GM21529 (cell line): Measurements from ENCODE around the gene ZBTB18.
A peak's percentile ranks its signal among the peaks of the same experiment; 100 is the strongest.

Source experiments
- ATAC-seq: cut with Tn5 transposase; IDR thresholded peaks from one replicate; pipeline ENCODE4 v1.9.1; 2021; ENCODE audit not compliant: unreplicated experiment

ZBTB18 gene

DNA sequence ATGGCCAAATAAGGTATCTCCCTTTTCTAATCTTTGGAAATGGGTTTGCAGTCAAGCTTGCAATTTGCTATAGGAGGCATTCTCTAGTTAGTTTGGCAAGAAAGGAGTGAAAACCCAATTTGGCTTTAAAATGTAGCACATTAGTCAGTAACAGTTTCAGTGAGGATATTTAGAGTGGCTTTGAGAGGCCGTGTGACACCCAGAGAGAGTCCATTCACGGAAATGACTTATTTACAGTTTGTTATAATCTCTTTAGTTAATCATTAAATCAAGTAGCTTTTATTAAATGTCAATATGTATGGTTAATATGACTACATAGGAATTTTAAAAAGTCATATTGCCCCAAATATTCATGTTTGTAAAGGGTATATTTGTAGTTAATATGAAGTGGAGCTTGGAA is 9.6 kb downstream of the ZBTB18 start:
- no peak for ATAC-seq

DNA sequence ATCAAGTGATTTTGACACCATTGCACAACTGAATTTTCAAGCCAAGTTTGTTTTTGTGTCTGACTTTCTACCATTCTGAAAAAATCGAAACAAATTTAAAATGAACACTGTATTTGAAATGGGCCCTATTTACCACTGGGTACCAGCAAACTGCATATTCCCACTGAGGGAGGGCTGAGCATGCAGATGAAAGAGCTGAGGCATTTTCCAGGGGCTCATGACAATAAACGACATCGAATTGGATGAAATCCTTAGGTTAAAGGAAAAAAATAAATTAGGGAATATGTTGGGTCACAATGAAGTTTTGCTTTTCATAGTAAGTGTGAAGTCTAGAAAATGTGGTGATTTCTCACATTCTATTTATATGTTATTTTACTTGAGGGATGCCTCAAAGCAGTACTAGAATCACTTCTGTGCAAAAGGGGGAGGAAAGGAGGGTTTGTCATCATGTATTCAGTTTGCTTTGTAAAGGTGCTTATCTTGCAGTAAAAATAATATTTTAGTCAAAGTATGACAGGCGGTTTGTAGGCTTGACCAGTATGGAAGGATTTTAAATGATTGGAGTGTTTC is 11.2 kb downstream of the ZBTB18 start:
- no peak for ATAC-seq

DNA sequence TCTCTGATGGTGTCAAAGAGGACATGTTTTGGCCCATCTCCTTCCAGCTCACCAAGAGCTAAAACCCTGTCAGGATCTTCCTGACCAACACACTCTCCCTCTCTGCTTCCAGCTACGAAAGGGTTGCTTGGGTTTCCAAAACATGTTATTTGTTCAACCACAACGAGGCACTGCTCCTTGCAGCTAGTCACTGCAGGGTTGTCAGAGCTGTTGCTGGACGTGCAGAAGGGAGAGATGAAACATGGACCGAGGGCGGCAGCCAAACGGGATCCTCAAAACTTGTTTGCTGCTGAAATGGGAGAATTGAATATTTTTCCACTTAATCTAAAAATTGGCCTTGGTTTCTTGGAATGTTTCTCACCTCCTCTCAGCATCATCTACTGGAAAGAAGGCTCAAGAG is 12.4 kb downstream of the ZBTB18 start:
- ATAC-seq = no peak

DNA sequence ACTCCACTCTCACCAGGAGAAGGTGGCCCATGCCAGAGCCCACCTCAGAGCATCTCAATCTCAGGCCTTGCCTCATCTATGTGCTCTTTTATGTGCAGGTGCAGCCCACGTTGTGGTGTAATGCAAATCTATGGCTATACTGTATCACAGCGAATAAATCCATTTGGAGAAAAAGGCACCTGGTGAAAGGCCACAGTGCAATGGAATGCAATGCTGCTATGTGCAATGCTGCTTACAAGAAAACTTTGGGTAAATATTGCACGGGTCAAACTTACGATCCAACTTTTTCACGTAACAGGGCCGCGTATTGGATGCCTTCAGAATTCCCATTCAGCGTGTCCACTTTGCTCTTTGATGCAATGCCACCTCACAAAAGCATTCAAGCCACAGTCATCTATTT is 13.5 kb downstream of the ZBTB18 start:
- no peak for ATAC-seq

DNA sequence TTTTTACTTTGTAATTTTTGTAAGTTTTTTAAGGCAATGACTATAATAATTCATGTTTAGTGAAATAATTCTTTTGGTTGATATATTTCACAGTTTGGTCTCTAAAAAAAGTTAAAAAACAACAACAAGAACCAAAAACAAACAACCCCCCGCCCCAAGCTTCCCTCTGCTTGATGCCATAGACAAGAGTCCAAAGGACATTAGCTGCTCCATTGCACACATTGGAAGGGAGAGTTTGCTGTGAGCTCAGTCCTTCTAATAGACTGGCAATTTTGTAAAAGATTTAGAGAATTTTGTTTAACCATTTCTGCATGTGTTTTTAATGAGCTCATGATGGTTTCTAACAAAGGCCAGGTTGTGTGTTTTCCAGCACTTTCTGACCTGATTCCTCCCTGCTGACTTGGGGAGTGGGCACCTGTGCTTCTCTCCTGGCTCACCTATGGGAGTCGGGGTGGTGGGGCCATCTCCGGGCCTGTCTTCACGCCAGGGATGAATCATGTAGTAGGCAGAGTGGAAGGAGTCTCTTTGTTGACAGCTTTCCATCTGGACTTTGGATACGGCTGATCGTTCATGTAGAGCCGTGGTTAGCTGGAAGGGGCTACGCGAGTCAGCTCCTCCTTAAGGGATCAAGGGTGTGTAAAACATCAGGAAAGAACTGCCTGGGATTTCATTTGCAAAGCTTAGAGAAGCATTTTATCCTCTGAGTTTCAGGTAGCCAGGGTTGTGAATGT is 14.1 kb downstream of the ZBTB18 start:
- no peak for ATAC-seq

DNA sequence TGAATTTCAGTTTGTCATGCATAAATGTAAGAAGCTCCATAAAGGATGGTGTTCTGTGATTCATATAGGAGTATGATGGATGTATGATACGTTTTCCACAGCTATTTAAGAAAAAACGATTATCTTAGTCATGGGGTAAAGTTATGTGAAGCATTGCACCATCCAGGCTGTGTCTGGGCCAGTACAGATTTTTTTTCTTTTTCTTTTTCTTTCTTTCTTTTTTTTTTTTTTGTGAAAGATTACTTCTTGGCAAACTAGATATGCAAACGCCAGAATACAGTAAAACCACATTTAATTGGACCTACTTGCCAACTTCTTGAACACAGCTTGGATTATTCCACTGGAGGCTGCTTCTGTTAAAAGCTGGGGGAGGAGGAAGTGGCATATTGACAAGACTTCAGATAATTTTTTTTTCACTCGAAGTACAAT is 14.9 kb downstream of the ZBTB18 start:
- ATAC-seq = no peak

DNA sequence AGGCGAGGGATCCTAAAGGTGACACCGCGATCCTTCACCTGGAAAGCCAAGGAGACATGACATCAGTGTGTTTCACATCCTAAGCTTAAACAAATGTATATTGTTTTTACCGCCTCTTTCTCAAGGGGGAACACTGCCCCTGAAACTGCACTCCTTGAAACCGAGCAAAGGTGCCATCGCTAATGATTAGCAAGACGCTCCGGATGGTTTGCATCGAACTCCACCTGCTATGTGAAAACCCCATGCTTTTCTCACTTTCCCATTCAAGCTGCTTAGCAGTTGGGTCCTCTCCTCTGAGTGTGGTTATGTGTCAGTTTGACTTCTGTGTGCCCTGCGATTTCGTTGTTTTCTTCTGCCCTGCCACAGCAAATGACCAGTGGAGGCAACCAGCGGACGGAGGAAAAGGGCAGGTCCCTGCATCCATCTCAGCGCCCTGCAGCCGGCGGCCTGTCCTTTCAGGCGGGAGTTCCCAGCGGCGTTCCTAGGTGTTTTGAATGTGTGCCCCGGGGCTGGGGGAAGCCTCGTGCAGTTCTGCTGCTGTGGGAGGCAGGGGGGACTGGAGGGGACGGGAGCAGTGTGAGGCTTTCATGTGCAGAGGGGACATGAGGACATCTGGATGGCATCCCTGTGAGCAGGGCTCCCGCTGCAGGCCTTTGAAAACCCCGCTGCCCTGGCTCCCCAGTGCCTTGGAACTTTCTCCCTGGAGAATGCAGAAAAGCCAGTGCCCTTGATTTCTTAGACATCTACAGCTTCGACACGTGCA is 16.1 kb downstream of the ZBTB18 start:
- ATAC-seq = no peak

DNA sequence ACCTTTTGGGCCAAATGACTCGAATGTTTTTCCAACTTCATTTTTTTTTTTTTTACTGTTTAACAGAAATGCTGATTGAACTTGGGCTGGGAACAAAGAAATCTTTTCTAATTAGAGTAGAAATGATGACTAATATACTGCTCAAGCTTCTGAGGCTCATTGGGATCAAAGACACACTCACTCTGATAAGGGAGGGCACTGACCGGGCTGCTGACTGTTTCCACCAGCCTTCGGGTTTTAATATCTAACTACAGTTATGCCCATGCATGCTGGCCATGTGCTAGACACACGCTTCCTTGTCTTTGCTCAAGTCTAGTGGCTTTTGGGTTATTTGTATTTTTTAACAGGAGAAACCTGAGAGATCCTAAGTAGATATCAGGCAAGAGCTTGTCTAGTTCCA is 16.8 kb downstream of the ZBTB18 start:
- ATAC-seq = no peak

DNA sequence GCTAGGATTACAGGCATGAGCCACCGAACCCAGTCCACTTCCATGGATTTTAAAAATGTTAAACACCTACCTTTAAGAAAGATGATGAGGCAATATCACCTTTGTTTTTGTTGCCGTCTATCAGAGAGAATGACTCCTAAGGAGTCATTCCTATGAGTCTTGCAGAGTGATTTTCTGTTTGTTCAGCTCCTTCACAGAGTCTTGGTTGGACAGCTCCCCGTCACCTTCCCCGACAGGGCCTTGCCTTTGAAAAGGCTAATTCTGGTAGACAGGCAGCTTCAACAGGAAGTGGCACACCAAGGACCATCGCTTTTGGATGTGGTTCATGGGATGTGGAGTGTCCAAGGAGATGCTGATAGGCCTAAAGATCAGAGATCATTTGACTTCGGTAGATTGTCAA is 17.5 kb downstream of the ZBTB18 start:
- ATAC-seq = no peak

DNA sequence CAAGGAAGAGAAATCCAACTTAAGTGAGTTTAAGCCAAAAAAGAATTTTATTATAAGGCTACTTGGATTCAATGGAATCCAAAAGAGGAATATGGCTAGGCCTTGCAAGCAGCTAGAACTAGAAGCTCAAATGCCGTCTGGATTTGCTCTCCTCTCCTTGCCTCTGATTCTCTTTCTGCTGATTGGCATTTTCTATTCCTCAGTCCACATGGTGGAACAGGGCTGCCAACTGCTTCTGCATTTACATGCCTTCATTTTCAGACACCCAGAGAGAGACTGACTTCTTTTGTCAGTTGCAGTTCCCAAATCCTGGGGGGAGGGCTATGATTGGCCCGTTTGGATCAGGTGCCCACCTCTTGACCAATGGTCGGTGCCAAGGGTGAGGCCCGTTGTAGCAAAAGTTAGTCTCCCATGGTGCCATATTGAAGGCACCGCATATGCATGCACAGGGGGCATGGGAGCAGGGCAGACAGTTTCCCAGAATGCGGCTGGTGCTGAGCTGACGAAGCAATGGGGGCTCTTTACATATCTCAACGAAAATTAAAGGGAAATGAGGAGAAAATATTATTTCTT is 18.3 kb downstream of the ZBTB18 start:
- no peak for ATAC-seq

DNA sequence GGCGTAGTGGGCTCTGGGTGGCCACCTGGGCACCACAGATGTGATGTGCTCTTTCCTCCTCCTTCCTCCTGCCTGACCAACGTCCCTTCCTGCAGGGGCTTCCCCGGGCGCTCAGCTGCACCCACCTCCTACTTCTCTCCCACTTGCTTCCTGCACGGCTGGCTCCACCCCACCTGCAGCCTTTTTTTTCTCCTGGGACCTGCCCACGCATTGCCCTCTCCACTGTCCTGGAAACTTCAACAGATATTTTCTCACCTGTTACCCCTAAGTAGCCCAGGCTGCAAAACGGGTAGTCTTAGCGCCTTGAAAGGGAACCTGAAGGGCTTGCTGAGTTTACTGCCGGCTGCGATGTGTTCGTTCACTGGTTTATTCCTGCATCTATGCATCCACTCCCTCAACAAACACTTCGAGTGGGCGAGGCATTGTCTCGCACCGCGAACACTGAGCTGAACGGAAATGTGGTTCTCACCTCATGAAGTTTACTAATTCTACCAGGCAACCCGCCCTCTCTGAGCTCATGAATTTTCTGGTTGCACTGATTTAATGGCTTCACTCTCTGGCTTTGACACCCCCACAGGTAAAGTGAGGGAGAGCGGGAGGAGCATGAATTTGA is 23.6 kb downstream of the ZBTB18 start:
- peak; percentile 72 for ATAC-seq

DNA sequence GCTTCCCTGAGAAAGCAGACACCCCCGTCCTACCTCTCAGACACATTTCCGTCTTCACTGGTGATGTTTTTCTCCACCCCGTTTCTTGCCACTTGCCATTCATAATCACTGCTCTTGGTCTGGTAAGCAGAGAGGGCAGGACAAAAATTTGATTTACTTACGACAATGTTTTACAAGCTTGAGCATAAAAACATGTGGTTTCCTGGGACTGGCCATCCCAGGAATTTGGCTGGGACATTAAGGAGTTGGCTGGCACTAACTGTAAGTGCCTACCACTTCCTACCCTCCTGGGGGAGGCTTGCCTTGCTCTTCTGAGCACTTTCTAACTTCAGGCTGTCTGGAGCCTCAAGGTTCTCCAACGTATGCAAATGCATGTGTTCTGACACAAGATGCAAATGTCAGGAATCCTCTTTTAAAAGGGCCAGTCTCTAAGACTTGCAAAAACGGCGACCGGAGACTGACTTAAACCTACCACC is 24.2 kb downstream of the ZBTB18 start:
- ATAC-seq = peak; percentile 32

DNA sequence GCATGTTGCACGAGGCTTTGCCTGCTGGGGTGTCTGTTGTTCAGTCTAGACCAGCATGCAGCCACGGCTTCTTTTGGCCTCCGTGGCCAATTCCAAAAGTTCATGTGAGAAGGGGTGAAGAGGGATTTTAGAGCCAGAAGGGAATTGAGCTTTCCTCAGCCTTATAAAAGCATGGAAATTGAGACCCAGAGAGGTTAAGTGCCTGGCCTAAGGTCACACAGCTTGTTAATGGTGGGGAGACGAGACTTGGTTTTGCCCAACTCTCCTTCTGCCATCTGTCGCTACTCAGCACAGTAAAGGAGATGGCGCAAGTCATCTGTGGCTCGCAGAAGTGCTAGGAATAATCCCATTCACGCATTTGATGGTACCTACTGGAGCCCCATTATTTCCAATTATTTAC is 25.7 kb downstream of the ZBTB18 start:
- ATAC-seq = no peak

DNA sequence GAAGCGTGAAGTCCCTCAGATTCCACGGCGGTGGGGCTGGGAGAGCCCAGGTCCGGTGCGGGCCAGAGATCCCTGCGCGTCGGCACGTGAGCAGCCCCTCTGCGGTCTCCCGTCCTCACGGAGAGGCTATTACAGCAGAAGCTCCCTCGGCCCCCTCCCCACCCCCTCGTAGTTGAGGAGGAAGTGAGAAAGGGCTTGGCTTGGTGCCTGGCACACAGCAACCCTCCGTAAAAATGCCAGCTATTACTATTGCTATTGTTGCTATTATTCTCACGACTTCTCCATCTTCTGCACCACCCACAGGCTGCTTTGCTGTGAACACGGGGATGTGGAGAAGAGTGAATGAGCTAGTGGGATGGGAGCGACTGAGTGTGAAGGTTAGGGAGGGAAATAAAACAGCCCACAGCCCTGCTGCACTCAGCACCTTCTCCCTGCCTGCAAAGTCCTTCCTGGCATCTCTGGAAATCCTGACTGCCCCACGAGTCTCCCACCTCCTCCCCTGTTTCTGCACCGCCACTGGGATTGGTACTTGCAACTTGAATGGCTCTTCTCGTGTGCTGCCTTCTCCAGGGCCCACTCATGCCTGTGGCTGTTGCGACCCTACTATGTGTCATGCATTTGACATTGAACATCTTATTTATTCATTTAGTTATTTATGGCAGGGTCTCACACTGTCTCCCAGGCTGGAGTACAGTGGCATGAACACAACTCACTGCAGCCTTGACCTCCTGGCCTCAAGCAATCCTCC is 26.6 kb downstream of the ZBTB18 start:
- no peak for ATAC-seq

DNA sequence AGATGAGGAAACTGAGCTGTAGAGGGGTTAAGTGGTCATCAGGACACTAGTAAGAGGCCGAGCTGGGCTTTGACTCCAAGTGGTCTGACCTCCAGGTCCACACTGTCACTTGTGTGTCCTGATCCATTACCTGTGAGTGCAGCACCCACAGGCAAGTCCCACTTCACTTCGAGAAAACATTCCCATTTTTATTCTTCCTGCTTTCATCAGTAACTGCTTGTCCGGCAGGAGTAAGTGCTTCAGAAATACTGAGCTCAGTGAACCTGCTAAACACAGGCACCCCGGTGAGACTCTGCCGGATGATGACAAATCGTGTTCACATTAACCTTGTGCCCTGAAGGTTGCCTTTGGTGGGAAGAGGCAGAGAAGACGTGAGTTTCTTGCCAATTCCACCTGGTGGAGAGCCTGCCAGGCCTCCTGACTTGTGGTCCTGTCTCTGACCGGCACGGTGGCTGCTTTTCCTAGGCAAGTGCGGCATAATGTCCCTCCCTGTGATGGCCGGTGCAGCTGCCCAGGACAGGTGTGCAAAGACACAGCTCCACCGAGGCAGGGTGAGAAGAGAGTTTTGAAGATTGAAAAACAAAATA is 29.4 kb downstream of the ZBTB18 start:
- ATAC-seq = no peak

DNA sequence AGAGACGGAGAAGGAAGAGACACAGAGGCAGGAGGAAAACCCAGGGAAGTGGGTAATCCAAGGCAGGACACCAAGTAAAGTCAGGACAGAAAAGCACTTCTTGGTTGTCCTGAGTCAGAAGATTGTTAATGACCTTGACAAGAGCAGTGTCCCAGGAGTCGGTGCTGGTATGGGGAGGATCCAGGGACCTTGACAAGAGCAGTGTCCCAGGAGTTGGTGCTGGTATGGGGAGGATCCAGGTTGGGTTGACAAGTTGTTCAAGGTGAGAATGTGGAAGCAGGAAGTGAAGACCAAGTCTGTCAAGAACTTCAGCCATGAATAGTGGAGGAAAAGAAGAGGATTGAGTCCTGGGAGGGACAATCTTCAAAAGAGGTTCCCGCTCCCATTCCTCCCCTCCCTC is 31.9 kb downstream of the ZBTB18 start:
- no peak for ATAC-seq

DNA sequence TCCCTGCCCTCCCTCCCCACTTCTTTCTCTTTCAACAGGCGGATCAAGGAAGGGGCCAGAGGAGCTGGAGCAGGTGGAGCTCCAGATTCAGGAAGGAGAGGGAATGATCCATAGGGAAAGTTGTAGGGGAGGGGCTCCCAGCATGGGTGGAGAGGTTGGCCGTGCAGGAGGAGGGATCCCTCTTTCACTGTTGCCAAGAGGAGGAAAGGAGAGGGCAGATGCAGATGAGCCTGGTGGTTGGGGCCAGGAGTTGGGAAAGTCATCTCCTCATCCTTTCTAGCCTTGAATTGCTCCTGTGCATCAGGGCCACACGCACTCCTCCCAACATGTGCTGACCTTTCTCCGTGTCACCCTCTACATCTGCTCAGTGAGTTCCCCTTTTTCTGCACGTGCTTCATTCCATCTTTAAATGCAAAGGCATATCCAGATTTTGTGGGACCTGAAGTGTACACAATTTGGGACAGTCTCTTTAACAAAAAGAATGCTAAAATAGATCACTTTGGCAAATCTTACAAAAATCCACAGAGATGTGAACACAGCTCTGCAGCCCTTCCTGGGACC is 32.4 kb downstream of the ZBTB18 start:
- no peak for ATAC-seq

DNA sequence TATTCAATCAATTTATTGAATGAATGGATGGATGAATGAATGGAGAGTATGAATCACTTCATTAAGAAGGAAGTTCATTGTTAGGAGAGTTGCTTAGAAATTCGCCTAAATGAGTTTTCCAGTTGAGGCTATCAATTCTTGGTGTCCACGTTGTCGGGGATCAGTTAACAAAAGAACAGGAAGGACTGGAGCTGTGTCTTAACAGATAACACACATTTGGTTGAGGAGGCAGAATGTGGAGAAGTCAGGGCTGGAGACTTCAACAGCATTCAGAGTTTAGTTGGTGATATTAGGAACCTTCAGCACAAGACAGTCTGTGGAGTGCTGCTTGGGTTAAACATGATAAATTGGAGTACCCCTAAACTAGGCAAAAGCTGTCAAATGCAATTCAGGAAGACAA is 33.7 kb downstream of the ZBTB18 start:
- ATAC-seq = no peak

DNA sequence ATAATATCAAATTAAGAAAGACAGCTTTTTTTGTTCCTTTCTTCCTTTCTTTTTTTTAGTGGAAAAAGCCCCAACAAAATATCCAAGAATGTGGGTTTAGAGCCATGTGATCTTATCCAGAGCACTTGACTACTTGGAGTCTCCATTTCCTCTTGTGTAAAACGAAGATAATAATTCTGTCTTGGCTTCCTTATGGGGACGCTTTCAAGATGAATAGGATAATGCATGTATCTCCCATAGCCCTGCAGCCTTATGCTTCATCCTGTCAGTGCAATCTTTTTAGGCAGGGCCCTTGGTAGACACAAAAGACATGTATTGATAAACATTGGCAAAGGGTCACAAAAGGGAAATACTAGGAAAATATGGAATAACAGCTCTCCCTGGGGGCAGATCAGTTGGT is 34.8 kb downstream of the ZBTB18 start:
- no peak for ATAC-seq

DNA sequence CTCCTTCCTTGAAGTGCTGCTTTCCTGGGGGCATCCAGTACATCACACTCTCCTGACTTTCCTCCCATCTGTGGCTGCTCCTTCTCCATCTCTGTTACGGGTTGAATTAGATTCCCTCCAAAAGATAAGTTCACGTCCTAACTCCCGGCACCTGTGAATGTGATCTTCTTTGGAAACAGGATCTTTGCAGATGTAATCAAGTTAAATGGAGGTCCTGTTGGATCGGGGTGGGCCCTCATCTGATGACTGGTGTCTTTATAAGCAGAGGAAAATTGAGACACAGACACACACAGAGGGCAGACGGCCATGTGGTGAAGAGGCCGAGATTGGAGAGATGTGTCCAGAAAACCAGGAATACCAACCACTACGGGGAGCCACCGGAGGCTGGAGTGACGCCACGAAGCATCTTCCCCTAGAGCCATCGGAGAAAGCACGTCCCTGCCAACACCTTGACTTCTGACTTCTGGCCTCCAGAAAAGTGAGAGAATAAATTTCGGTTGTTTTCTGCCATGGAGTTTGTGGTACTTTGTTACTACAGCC is 36.0 kb downstream of the ZBTB18 start:
- no peak for ATAC-seq
